ENCODE results near the gene ANGPTL7. TPM values are rescaled to one million over a fixed set of nuclear protein-coding genes. Genes with fewer than 3 reads are reported as not detected.
A peak's percentile ranks its signal among the peaks of the same experiment; 100 is the strongest.

Gene ANGPTL7
- total and polyA plus RNA-seq, 2 of the 8 experiments (the other 6 are each of a cell fraction or from before 2014, with no cell fraction given): not detected

GRCh38 chr1:11157394-11157793, 31.8 kb upstream of the ANGPTL7 start:
- no peak overlapping the region for H2BK12ac ChIP-seq (ENCODE audit: low read depth, low read length)
- no peaks in the 10 kb centered on the region for H3K23me2 ChIP-seq (ENCODE audit: low read depth, low read length)
- H4K20me1 ChIP-seq (replicated peaks in 1 of 2; ENCODE audit: control insufficient read depth in 1 of 2, insufficient read depth in 2 of 2, low read length in 2 of 2): no peaks in the 10 kb centered on the region
- H3K23ac ChIP-seq (ENCODE audit: insufficient read length): no peak overlapping the region
- POLR2A ChIA-PET (ENCODE audit: partially characterized antibody): interaction anchor here (0.8 kb wide), 1 partner anchor 20 kb away, joined by 3 read pairs; no protein-coding TSS in a partner anchor
- no peaks in the 10 kb centered on the region for H3K79me2 ChIP-seq (ENCODE audit: control insufficient read depth in 1 of 2, insufficient read depth in 2 of 2, low read length in 2 of 2)
- H3K9ac ChIP-seq (replicated peaks in 1 of 4; ENCODE audit: extremely low read depth in 1 of 4, low read depth in 3 of 4, low read length in 3 of 4): 0 out of 7 replicates have a peak overlapping the region, but pooled peaks of 1 of the 4 experiments have one; percentile 1
- no peaks in the 10 kb centered on the region for H3K4me1 ChIP-seq (replicated peaks in 1 of 4; ENCODE audit: control insufficient read depth in 3 of 4, insufficient read depth in 4 of 4, low read length in 3 of 4)
- no peaks in the 10 kb centered on the region for H3K27me3 ChIP-seq (replicated peaks in 1 of 4; ENCODE audit: control insufficient read depth in 3 of 4, extremely low read depth in 1 of 4, insufficient read depth in 3 of 4, low read length in 3 of 4)
- H4K8ac ChIP-seq (ENCODE audit: extremely low read depth, insufficient read depth, low read length): no peak overlapping the region
- no peak overlapping the region for H2AFZ ChIP-seq (ENCODE audit: low read length)
- FAIRE-seq (no peak), DNase-seq (ENCODE audit: low read depth in 1 of 2, low spot score in 2 of 2) (no peak)
- CTCF ChIA-PET (ENCODE audit: partially characterized antibody): interaction anchor here (0.9 to 1.0 kb wide), 2 partner anchors 84 to 484 kb away, joined by 3 read pairs; no protein-coding TSS in a partner anchor
- no peak overlapping the region for H3K18ac ChIP-seq (ENCODE audit: extremely low read depth, low read length)
- no peak overlapping the region for H4K5ac ChIP-seq (ENCODE audit: insufficient read length, low read depth, low read length)
- H2BK120ac ChIP-seq (replicated peaks; ENCODE audit: low read depth, low read length): no peak overlapping the region
- no peak overlapping the region for H2BK15ac ChIP-seq (ENCODE audit: low read length)
- no peak overlapping the region for H2BK20ac ChIP-seq (ENCODE audit: low read length)
- 0 out of 2 replicates have a peak, but pooled peaks cover 4% of the 10 kb centered on the region for H3K79me1 ChIP-seq (ENCODE audit: low read depth, low read length)
- peaks cover 2 to 16% (median 7%) of the 10 kb centered on the region in 4 experiments; a peak in 6 of 8 replicates for H3K36me3 ChIP-seq (ENCODE audit: control insufficient read depth in 2 of 4, insufficient read depth in 4 of 4, low read length in 3 of 4)
- H2BK5ac ChIP-seq (ENCODE audit: low read depth, low read length): no peak overlapping the region
- no peak overlapping the region for H3K4ac ChIP-seq (replicated peaks; ENCODE audit: insufficient read length, low read depth, low read length)
- no peak overlapping the region for H3K56ac ChIP-seq (replicated peaks; ENCODE audit: insufficient read length, low read depth, low read length)
- H3K4me3 ChIP-seq (ENCODE audit: extremely low read depth in 1 of 4, insufficient read depth in 2 of 4, low read depth in 3 of 4, low read length in 4 of 4): no peak overlapping the region
- 95% methylated on average over 8 of the region's 8 CpGs; no CpG with 5 or more reads in 1 of the 2 experiments for WGBS, 2 experiments (ENCODE audit: extremely low coverage in 1 of 2, insufficient coverage in 1 of 2, insufficient read length in 1 of 2, insufficient replicate concordance in 2 of 2, low coverage in 1 of 2, low lambda C conversion rate in 2 of 2, missing lambda C conversion rate in 1 of 2)
- H3K4me2 ChIP-seq (ENCODE audit: insufficient read depth in 1 of 2, low read depth in 2 of 2, low read length in 2 of 2): no peak overlapping the region
- no peak overlapping the region for H3K27ac ChIP-seq (ENCODE audit: low read depth, low read length)
- H4K91ac ChIP-seq (replicated peaks; ENCODE audit: insufficient read length, low read length): no peak overlapping the region
- H2AK5ac ChIP-seq (ENCODE audit: low read depth, low read length): no peak overlapping the region
- no peak overlapping the region for H3K14ac ChIP-seq (ENCODE audit: insufficient read length)
- H3K9me3 ChIP-seq (ENCODE audit: insufficient read depth in 2 of 2, low read depth in 1 of 2, low read length in 1 of 2): no peaks in the 10 kb centered on the region
- TF ChIP-seq HDAC2 (IDR thresholded peaks at IDR 0.05; ENCODE audit: borderline replicate concordance in 1 of 2, low read depth in 2 of 2, low read length in 2 of 2) (no peak), KDM1A (IDR thresholded peaks at IDR 0.05; ENCODE audit: borderline replicate concordance, low read length) (no peak), RXRA (IDR thresholded peaks at IDR 0.05; ENCODE audit: insufficient read depth, low read depth, low read length) (no peak), ATF2 (IDR thresholded peaks at IDR 0.05; ENCODE audit: low read length) (no peak), EGR1 (IDR thresholded peaks at IDR 0.05; ENCODE audit: borderline replicate concordance, low read depth, low read length) (no peak), CEBPB (IDR thresholded peaks at IDR 0.05; ENCODE audit: low read depth, low read length) (no peak), CHD2 (IDR thresholded peaks at IDR 0.05; ENCODE audit: low read length) (no peak), RAD21 (IDR thresholded peaks at IDR 0.05 in 1 of 2, conservative IDR thresholded peaks at IDR 0.05 in 1 of 2; ENCODE audit: low read depth in 2 of 2, low read length in 2 of 2) (no peak), RNF2 (IDR thresholded peaks at IDR 0.05; ENCODE audit: borderline replicate concordance, low read depth, low read length, missing control alignments, poor library complexity, severe bottlenecking) (no peak), SIX5 (IDR thresholded peaks at IDR 0.05; ENCODE audit: low read depth, low read length) (no peak), SP1 (IDR thresholded peaks at IDR 0.05; ENCODE audit: low read depth, low read length) (no peak), SP2 (IDR thresholded peaks at IDR 0.05; ENCODE audit: low read length) (no peak)

All from H1 (cell line).